Mesothelial cell of epicardium (in vitro differentiated cells): ENCODE results near the gene RAX2. TPM values are rescaled to one million over a fixed set of nuclear protein-coding genes. Genes with fewer than 3 reads are reported as not detected.
A peak's percentile ranks its signal among the peaks of the same experiment; 100 is the strongest.

Experiments
- DNase-seq, 2 experiments: peaks; one replicate each; pipeline ENCODE4 v3.0.0; 2021; ENCODE audit warnings: low spot score in 2 of 2; ENCODE audit not compliant: unreplicated experiment in 2 of 2
- H3K27ac Mint-ChIP-seq: 2 replicates; pipeline ENCODE4 v1.8.0; 2021; ENCODE audit warnings: mixed read lengths
- H3K27me3 Mint-ChIP-seq: 2 replicates; pipeline ENCODE4 v1.8.0; 2021; ENCODE audit warnings: low read depth, mixed read lengths
- H3K36me3 Mint-ChIP-seq: 2 replicates; pipeline ENCODE4 v1.8.0; 2021; ENCODE audit warnings: mixed read lengths
- H3K4me1 Mint-ChIP-seq: 2 replicates; pipeline ENCODE4 v1.8.0; 2021; ENCODE audit warnings: mixed read lengths
- H3K4me3 Mint-ChIP-seq: 2 replicates; pipeline ENCODE4 v1.8.0; 2021; ENCODE audit warnings: mild to moderate bottlenecking, moderate library complexity, mixed read lengths
- H3K9me3 Mint-ChIP-seq: 2 replicates; pipeline ENCODE4 v1.8.0; 2021; ENCODE audit warnings: mixed read lengths
- CTCF ChIP-seq: fragments of 200-600 bp; sonication (generic); IDR thresholded peaks from one replicate; pipeline ENCODE4 v1.5.0; 2021; ENCODE audit warnings: antibody characterized with exemption; ENCODE audit not compliant: unreplicated experiment
- total RNA-seq: library from RNA; stranded (reverse); gene quantifications from 3 replicates; pipeline ENCODE4 v1.2.1, GENCODE V29; 2021

Gene RAX2
- total RNA-seq, 1 donor from 2014 or later = not detected

- Mint-ChIP-seq H3K36me3 (no peaks in the 10 kb centered on the region), H3K27me3 (peaks cover 24% of the 10 kb centered on the region), H3K9me3 (no peaks in the 10 kb centered on the region), H3K4me3 (peak overlapping the region; percentile 69), H3K27ac (peak overlapping the region; percentile 45), H3K4me1 (peaks cover 9% of the 10 kb centered on the region)
- no peak for DNase-seq
- no peak for TF ChIP-seq CTCF
These were observed 49.5 kb downstream of the RAX2 start for GRCh38 chr19:3722443-3723109.

GRCh38 chr19:3721887-3722442, 50.1 kb downstream of the RAX2 start:
- H3K27me3 Mint-ChIP-seq = peaks cover 24% of the 10 kb centered on the region
- peak overlapping the region; percentile 69 for H3K4me3 Mint-ChIP-seq
- no peaks in the 10 kb centered on the region for H3K9me3 Mint-ChIP-seq
- peaks cover 9% of the 10 kb centered on the region for H3K4me1 Mint-ChIP-seq
- TF ChIP-seq CTCF = no peak
- H3K36me3 Mint-ChIP-seq = no peaks in the 10 kb centered on the region
- DNase-seq = no peak
- H3K27ac Mint-ChIP-seq = peak overlapping the region; percentile 45

GRCh38 chr19:3721131-3721886, 50.7 kb downstream of the RAX2 start:
- Mint-ChIP-seq H3K27me3 (peaks cover 24% of the 10 kb centered on the region), H3K4me3 (peak overlapping the region; percentile 69), H3K9me3 (no peaks in the 10 kb centered on the region), H3K36me3 (no peaks in the 10 kb centered on the region), H3K27ac (no peak overlapping the region), H3K4me1 (peaks cover 9% of the 10 kb centered on the region)
- DNase-seq = peak; percentile 76 to 91
- no peak for TF ChIP-seq CTCF

GRCh38 chr19:3720349-3720917, 51.6 kb downstream of the RAX2 start:
- no peak for TF ChIP-seq CTCF
- no peaks in the 10 kb centered on the region for H3K36me3 Mint-ChIP-seq
- DNase-seq = no peak
- H3K9me3 Mint-ChIP-seq = no peaks in the 10 kb centered on the region
- peaks cover 20% of the 10 kb centered on the region for H3K27me3 Mint-ChIP-seq
- H3K27ac Mint-ChIP-seq = no peak overlapping the region
- H3K4me3 Mint-ChIP-seq = no peak overlapping the region
- H3K4me1 Mint-ChIP-seq = peaks cover 9% of the 10 kb centered on the region

- Mint-ChIP-seq H3K36me3 (no peaks in the 10 kb centered on the region), H3K27me3 (peaks cover 20% of the 10 kb centered on the region), H3K4me3 (no peak overlapping the region), H3K4me1 (peaks cover 9% of the 10 kb centered on the region), H3K27ac (no peak overlapping the region), H3K9me3 (no peaks in the 10 kb centered on the region)
- TF ChIP-seq CTCF = no peak
- no peak for DNase-seq
These were observed 52.2 kb downstream of the RAX2 start for GRCh38 chr19:3719868-3720267.

Other genes starting within 250 kb of the RAX2 start
- gene TEKTIP1, start 233.1 kb downstream of the RAX2 start, total RNA-seq = 2.3 to 3.5 TPM (median 2.6 TPM) in 3 replicates
- gene MFSD12, start 214.6 kb downstream of the RAX2 start, total RNA-seq = 58.3 to 61.1 TPM (median 59.5 TPM) in 3 replicates
- gene HMG20B, start 199.3 kb downstream of the RAX2 start, total RNA-seq = 89.5 to 94.9 TPM (median 93.9 TPM) in 3 replicates
- gene GIPC3, start 186.8 kb downstream of the RAX2 start, total RNA-seq = 0.07 to 0.11 TPM (median 0.09 TPM) in 3 replicates
- gene TBXA2R, start 165.4 kb downstream of the RAX2 start, total RNA-seq = 0.38 to 1.0 TPM (median 0.47 TPM) in 3 replicates
- gene CACTIN, start 145.4 kb downstream of the RAX2 start, total RNA-seq = 36.6 to 39.2 TPM (median 37.3 TPM) in 3 replicates
- 43.9 to 47.1 TPM (median 45.7 TPM) in 3 replicates for gene PIP5K1C, start 71.8 kb downstream of the RAX2 start, total RNA-seq
- gene TJP3, start 63.8 kb downstream of the RAX2 start, total RNA-seq = 20.0 to 21.7 TPM (median 20.1 TPM) in 3 replicates
- 22.1 to 25.2 TPM (median 23.5 TPM) in 3 replicates for gene APBA3, start 10.5 kb downstream of the RAX2 start, total RNA-seq
- gene MRPL54, start 9.5 kb downstream of the RAX2 start, total RNA-seq = 26.8 to 30.2 TPM (median 27.6 TPM) in 3 replicates
- 3.7 to 5.0 TPM (median 4.0 TPM) in 3 replicates for gene MATK, start 14.2 kb upstream of the RAX2 start, total RNA-seq
- 2.6 to 3.6 TPM (median 3.0 TPM) in 3 replicates for gene ZFR2, start 96.8 kb upstream of the RAX2 start, total RNA-seq
- gene ATCAY, start 108.5 kb upstream of the RAX2 start, total RNA-seq = 0.18 TPM in 1 of 3 replicates, not detected in the others
- gene NMRK2, start 160.8 kb upstream of the RAX2 start, total RNA-seq = not detected in 3 replicates
- gene DAPK3, start 198.9 kb upstream of the RAX2 start, total RNA-seq = 127 to 135 TPM (median 131 TPM) in 3 replicates
- 2,808 to 2,923 TPM (median 2,892 TPM) in 3 replicates for gene EEF2, start 213.2 kb upstream of the RAX2 start, total RNA-seq
- gene PIAS4, start 235.5 kb upstream of the RAX2 start, total RNA-seq = 47.9 to 50.1 TPM (median 48.0 TPM) in 3 replicates